Cardiac fibroblast (primary cell): Measurements from ENCODE around the gene BPIFB2.

Experiments
- DNase-seq, 2 donors: peaks; one replicate each; pipeline versions ENCODE4 v3.0.0 to v3.0.0-alpha.2; 2010; ENCODE audit warnings: low read depth in 2 of 2
- H3K4me3 ChIP-seq, 2 donors: replicated peaks in 1 of 2; 1 replicate in 1 of 2; 2 replicates in 1 of 2; pipeline ENCODE4 v1.5.1; 2011; ENCODE audit warnings: low read depth in 2 of 2, low read length in 2 of 2, mild to moderate bottlenecking in 2 of 2, moderate library complexity in 1 of 2
- CTCF ChIP-seq: IDR thresholded peaks from one replicate; pipeline ENCODE4 v1.5.1; 2011; ENCODE audit warnings: low read depth, mild to moderate bottlenecking, low read length, inconsistent platforms

The BPIFB2 gene

GRCh38 chr20:33026072-33026778, 18.7 kb downstream of the BPIFB2 start:
- no peak for DNase-seq
- TF ChIP-seq CTCF, result no peak
- H3K4me3 ChIP-seq, result no peak overlapping the region

- H3K4me3 ChIP-seq, result no peak overlapping the region
- DNase-seq, result no peak
- TF ChIP-seq CTCF, result no peak
Observed at GRCh38 chr20:33026779-33027759, 19.6 kb downstream of the BPIFB2 start.

- DNase-seq, result no peak
- TF ChIP-seq CTCF, result no peak
- H3K4me3 ChIP-seq, result no peak overlapping the region
Observed at GRCh38 chr20:33027769-33028751, 20.6 kb downstream of the BPIFB2 start.

GRCh38 chr20:33028875-33029274, 21.4 kb downstream of the BPIFB2 start:
- TF ChIP-seq CTCF, result no peak
- DNase-seq, result no peak
- H3K4me3 ChIP-seq, result no peak overlapping the region

- DNase-seq, result no peak
- TF ChIP-seq CTCF, result no peak
- no peak overlapping the region for H3K4me3 ChIP-seq
Observed at GRCh38 chr20:33030076-33030475, 22.6 kb downstream of the BPIFB2 start.

- TF ChIP-seq CTCF, result no peak
- no peak for DNase-seq
- no peak overlapping the region for H3K4me3 ChIP-seq
Observed at GRCh38 chr20:33030569-33030968, 23.1 kb downstream of the BPIFB2 start.
